ENCODE data around the gene AFM.

AFM gene

DNA sequence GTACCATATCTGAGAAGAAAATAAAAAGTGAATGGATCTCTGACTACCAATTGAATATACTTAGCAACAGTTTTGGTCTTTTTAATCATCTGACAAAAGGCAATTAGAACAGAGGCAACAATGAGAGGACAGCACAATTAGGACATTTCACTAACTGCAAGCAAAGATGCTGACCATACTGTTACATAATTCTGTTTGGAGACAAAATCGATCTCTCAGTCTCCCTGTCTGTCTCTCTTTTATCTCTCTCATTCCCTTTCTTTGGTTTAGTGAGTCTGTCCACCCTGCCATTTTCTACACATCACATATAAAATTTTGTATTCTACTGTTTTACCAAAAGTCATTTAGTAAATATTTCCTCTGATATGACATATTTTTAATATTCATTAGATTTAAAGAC, 2.2 kb upstream of the AFM start:
- Histone ChIP-seq H4K91ac (ENCODE audit: low read depth, low read length) (no peak overlapping the region), H3K4me2 (ENCODE audit: low read length) (no peak overlapping the region), H3K9ac (ENCODE audit: low read length) (no peak overlapping the region), H3K9me3 (ENCODE audit: insufficient read depth, low read depth, low read length) (peaks cover 8% of the 10 kb centered on the region), H2BK5ac (ENCODE audit: low read depth, low read length, poor library complexity) (no peak overlapping the region), H3K79me1 (ENCODE audit: low read length) (no peaks in the 10 kb centered on the region), H2AFZ (ENCODE audit: insufficient read depth, low read length, poor library complexity) (no peak overlapping the region), H3K4me1 (ENCODE audit: control insufficient read depth in 1 of 2, insufficient read depth in 2 of 2, low read length in 2 of 2) (no peaks in the 10 kb centered on the region), H3K27me3 (ENCODE audit: insufficient read depth, low read length) (no peaks in the 10 kb centered on the region), H4K12ac (ENCODE audit: low read depth, low read length) (no peak overlapping the region), H3K36me3 (ENCODE audit: control insufficient read depth in 1 of 2, insufficient read depth in 2 of 2, low read length in 2 of 2) (no peaks in the 10 kb centered on the region), H3K4me3 (ENCODE audit: low read depth, low read length) (no peak overlapping the region), H3K23ac (ENCODE audit: low read length) (no peak overlapping the region), H3K14ac (ENCODE audit: low read length) (no peak overlapping the region), H3K27ac (ENCODE audit: low read depth, low read length) (no peak overlapping the region), H2AK5ac (ENCODE audit: low read length) (no peak overlapping the region), H3K4ac (ENCODE audit: low read depth, low read length) (no peak overlapping the region), H3K79me2 (ENCODE audit: control insufficient read depth, insufficient read depth, low read length, poor library complexity) (no peaks in the 10 kb centered on the region), H3K18ac (ENCODE audit: low read length) (no peak overlapping the region), H4K8ac (ENCODE audit: low read depth, low read length) (no peak overlapping the region), H2BK120ac (ENCODE audit: insufficient read depth, low read length, poor library complexity) (no peak overlapping the region), H2BK12ac (ENCODE audit: low read length) (no peak overlapping the region)
- DNase-seq: no peak
- WGBS (ENCODE audit: extremely low coverage, insufficient coverage, insufficient read length): no CpG with 5 or more reads among the region's 1 CpG

- Histone ChIP-seq H3K23ac (ENCODE audit: low read length) (no peak overlapping the region), H3K4me1 (ENCODE audit: control insufficient read depth in 1 of 2, insufficient read depth in 2 of 2, low read length in 2 of 2) (no peaks in the 10 kb centered on the region), H3K79me2 (ENCODE audit: control insufficient read depth, insufficient read depth, low read length, poor library complexity) (no peaks in the 10 kb centered on the region), H3K4me2 (ENCODE audit: low read length) (no peak overlapping the region), H3K27ac (ENCODE audit: low read depth, low read length) (no peak overlapping the region), H3K18ac (ENCODE audit: low read length) (no peak overlapping the region), H4K91ac (ENCODE audit: low read depth, low read length) (no peak overlapping the region), H3K4me3 (ENCODE audit: low read depth, low read length) (no peak overlapping the region), H2BK12ac (ENCODE audit: low read length) (no peak overlapping the region), H3K4ac (ENCODE audit: low read depth, low read length) (no peak overlapping the region), H3K9ac (ENCODE audit: low read length) (no peak overlapping the region), H3K14ac (ENCODE audit: low read length) (no peak overlapping the region), H2BK5ac (ENCODE audit: low read depth, low read length, poor library complexity) (no peak overlapping the region), H3K9me3 (ENCODE audit: insufficient read depth, low read depth, low read length) (no peaks in the 10 kb centered on the region), H2AK5ac (ENCODE audit: low read length) (no peak overlapping the region), H4K8ac (ENCODE audit: low read depth, low read length) (no peak overlapping the region), H3K27me3 (ENCODE audit: insufficient read depth, low read length) (no peaks in the 10 kb centered on the region), H4K12ac (ENCODE audit: low read depth, low read length) (no peak overlapping the region), H2BK120ac (ENCODE audit: insufficient read depth, low read length, poor library complexity) (no peak overlapping the region), H2AFZ (ENCODE audit: insufficient read depth, low read length, poor library complexity) (no peak overlapping the region), H3K79me1 (ENCODE audit: low read length) (no peaks in the 10 kb centered on the region), H3K36me3 (ENCODE audit: control insufficient read depth in 1 of 2, insufficient read depth in 2 of 2, low read length in 2 of 2) (no peaks in the 10 kb centered on the region)
- no peak for DNase-seq
These were observed 3.5 kb downstream of the AFM start for GRCh38 chr4:73485085-73485484.

DNA sequence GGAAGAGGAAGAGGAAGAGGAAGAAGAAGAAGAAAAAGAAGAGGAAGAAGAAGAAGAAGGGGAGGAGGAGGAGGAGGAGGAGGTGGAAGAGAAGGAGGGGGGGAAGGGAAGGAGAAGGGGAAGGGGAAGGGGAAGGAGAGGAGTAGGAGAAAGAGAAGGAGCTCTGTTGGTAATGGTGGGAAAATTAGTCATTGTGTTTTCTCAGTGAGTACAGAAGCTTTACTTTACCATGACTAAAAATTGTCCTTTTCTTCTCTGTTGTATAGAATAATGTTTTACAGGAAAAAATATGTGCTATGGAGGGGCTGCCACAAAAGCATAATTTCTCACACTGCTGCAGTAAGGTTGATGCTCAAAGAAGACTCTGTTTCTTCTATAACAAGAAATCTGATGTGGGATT, 4.1 kb downstream of the AFM start:
- no peak overlapping the region for H3K27ac ChIP-seq (ENCODE audit: low read depth, low read length)
- no peak overlapping the region for H2AK5ac ChIP-seq (ENCODE audit: low read length)
- H3K18ac ChIP-seq (ENCODE audit: low read length): no peak overlapping the region
- no peak overlapping the region for H4K91ac ChIP-seq (ENCODE audit: low read depth, low read length)
- H3K36me3 ChIP-seq (ENCODE audit: control insufficient read depth in 1 of 2, insufficient read depth in 2 of 2, low read length in 2 of 2): no peaks in the 10 kb centered on the region
- H2BK12ac ChIP-seq (ENCODE audit: low read length): no peak overlapping the region
- H3K79me1 ChIP-seq (ENCODE audit: low read length): no peaks in the 10 kb centered on the region
- H2AFZ ChIP-seq (ENCODE audit: insufficient read depth, low read length, poor library complexity): no peak overlapping the region
- H3K27me3 ChIP-seq (ENCODE audit: insufficient read depth, low read length): no peaks in the 10 kb centered on the region
- no peaks in the 10 kb centered on the region for H3K79me2 ChIP-seq (ENCODE audit: control insufficient read depth, insufficient read depth, low read length, poor library complexity)
- no peak overlapping the region for H2BK120ac ChIP-seq (ENCODE audit: insufficient read depth, low read length, poor library complexity)
- no peak overlapping the region for H3K14ac ChIP-seq (ENCODE audit: low read length)
- H3K23ac ChIP-seq (ENCODE audit: low read length): no peak overlapping the region
- H3K4me1 ChIP-seq (ENCODE audit: control insufficient read depth in 1 of 2, insufficient read depth in 2 of 2, low read length in 2 of 2): no peaks in the 10 kb centered on the region
- no peak for DNase-seq
- H3K4ac ChIP-seq (ENCODE audit: low read depth, low read length): no peak overlapping the region
- no peak overlapping the region for H4K8ac ChIP-seq (ENCODE audit: low read depth, low read length)
- no peak overlapping the region for H3K4me2 ChIP-seq (ENCODE audit: low read length)
- no peaks in the 10 kb centered on the region for H3K9me3 ChIP-seq (ENCODE audit: insufficient read depth, low read depth, low read length)
- H2BK5ac ChIP-seq (ENCODE audit: low read depth, low read length, poor library complexity): no peak overlapping the region
- H4K12ac ChIP-seq (ENCODE audit: low read depth, low read length): no peak overlapping the region
- H3K9ac ChIP-seq (ENCODE audit: low read length): no peak overlapping the region
- H3K4me3 ChIP-seq (ENCODE audit: low read depth, low read length): no peak overlapping the region

DNA sequence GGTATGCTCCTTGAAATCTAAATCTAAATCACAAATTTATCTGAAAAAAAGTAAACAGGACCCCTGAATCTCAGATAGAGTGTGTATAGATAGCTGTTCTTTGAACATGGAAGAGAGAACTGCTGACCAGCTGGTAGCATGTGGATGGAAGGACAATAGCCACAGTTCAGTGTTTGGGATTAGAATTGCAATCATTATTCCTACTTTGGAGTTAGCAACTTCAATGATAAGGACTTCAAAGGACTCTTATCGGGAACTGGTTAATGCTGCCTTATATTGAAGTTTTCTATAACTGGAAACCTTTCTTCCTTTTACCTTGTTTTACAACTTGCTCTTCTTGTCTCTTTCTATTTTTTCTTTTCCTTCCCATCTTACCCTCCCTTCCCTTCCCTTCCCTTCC, 5.0 kb downstream of the AFM start:
- no peak overlapping the region for H3K18ac ChIP-seq (ENCODE audit: low read length)
- H3K4me1 ChIP-seq (ENCODE audit: control insufficient read depth in 1 of 2, insufficient read depth in 2 of 2, low read length in 2 of 2): no peaks in the 10 kb centered on the region

GRCh38 chr4:73487233-73487632, 5.7 kb downstream of the AFM start:
- no peak overlapping the region for H2BK120ac ChIP-seq (ENCODE audit: insufficient read depth, low read length, poor library complexity)
- H4K8ac ChIP-seq (ENCODE audit: low read depth, low read length): no peak overlapping the region
- H3K79me2 ChIP-seq (ENCODE audit: control insufficient read depth, insufficient read depth, low read length, poor library complexity): no peaks in the 10 kb centered on the region
- H3K9ac ChIP-seq (ENCODE audit: low read length): no peak overlapping the region
- H3K27me3 ChIP-seq (ENCODE audit: insufficient read depth, low read length): no peaks in the 10 kb centered on the region
- no peak overlapping the region for H4K91ac ChIP-seq (ENCODE audit: low read depth, low read length)
- no peak overlapping the region for H3K23ac ChIP-seq (ENCODE audit: low read length)
- H3K27ac ChIP-seq (ENCODE audit: low read depth, low read length): no peak overlapping the region
- WGBS (ENCODE audit: extremely low coverage, insufficient coverage, insufficient read length): no CpG with 5 or more reads among the region's 1 CpG
- H4K12ac ChIP-seq (ENCODE audit: low read depth, low read length): no peak overlapping the region
- H2AFZ ChIP-seq (ENCODE audit: insufficient read depth, low read length, poor library complexity): no peak overlapping the region
- no peak overlapping the region for H3K4me2 ChIP-seq (ENCODE audit: low read length)
- no peak overlapping the region for H2BK5ac ChIP-seq (ENCODE audit: low read depth, low read length, poor library complexity)
- H3K14ac ChIP-seq (ENCODE audit: low read length): no peak overlapping the region
- H3K36me3 ChIP-seq (ENCODE audit: control insufficient read depth in 1 of 2, insufficient read depth in 2 of 2, low read length in 2 of 2): no peaks in the 10 kb centered on the region
- no peak overlapping the region for H3K4me3 ChIP-seq (ENCODE audit: low read depth, low read length)
- no peaks in the 10 kb centered on the region for H3K4me1 ChIP-seq (ENCODE audit: control insufficient read depth in 1 of 2, insufficient read depth in 2 of 2, low read length in 2 of 2)
- H3K9me3 ChIP-seq (ENCODE audit: insufficient read depth, low read depth, low read length): no peaks in the 10 kb centered on the region
- DNase-seq: no peak
- no peaks in the 10 kb centered on the region for H3K79me1 ChIP-seq (ENCODE audit: low read length)
- no peak overlapping the region for H2BK12ac ChIP-seq (ENCODE audit: low read length)
- H2AK5ac ChIP-seq (ENCODE audit: low read length): no peak overlapping the region
- no peak overlapping the region for H3K18ac ChIP-seq (ENCODE audit: low read length)
- no peak overlapping the region for H3K4ac ChIP-seq (ENCODE audit: low read depth, low read length)

More for the DNA sequence above, 5.0 kb downstream of the AFM start:
- H2BK12ac ChIP-seq (ENCODE audit: low read length): no peak overlapping the region
- no peak overlapping the region for H3K4me3 ChIP-seq (ENCODE audit: low read depth, low read length)
- DNase-seq: no peak
- H2BK120ac ChIP-seq (ENCODE audit: insufficient read depth, low read length, poor library complexity): no peak overlapping the region
- no peak overlapping the region for H4K8ac ChIP-seq (ENCODE audit: low read depth, low read length)
- H4K12ac ChIP-seq (ENCODE audit: low read depth, low read length): no peak overlapping the region
- H3K27me3 ChIP-seq (ENCODE audit: insufficient read depth, low read length): no peaks in the 10 kb centered on the region
- no peak overlapping the region for H3K4me2 ChIP-seq (ENCODE audit: low read length)
- WGBS (ENCODE audit: extremely low coverage, insufficient coverage, insufficient read length): no CpG with 5 or more reads among the region's 1 CpG
- H2AFZ ChIP-seq (ENCODE audit: insufficient read depth, low read length, poor library complexity): no peak overlapping the region
- H3K23ac ChIP-seq (ENCODE audit: low read length): no peak overlapping the region
- no peak overlapping the region for H2BK5ac ChIP-seq (ENCODE audit: low read depth, low read length, poor library complexity)
- H3K79me1 ChIP-seq (ENCODE audit: low read length): no peaks in the 10 kb centered on the region
- no peak overlapping the region for H3K4ac ChIP-seq (ENCODE audit: low read depth, low read length)
- H3K79me2 ChIP-seq (ENCODE audit: control insufficient read depth, insufficient read depth, low read length, poor library complexity): no peaks in the 10 kb centered on the region
- H3K9ac ChIP-seq (ENCODE audit: low read length): no peak overlapping the region
- H3K9me3 ChIP-seq (ENCODE audit: insufficient read depth, low read depth, low read length): no peaks in the 10 kb centered on the region
- no peak overlapping the region for H3K27ac ChIP-seq (ENCODE audit: low read depth, low read length)
- no peaks in the 10 kb centered on the region for H3K36me3 ChIP-seq (ENCODE audit: control insufficient read depth in 1 of 2, insufficient read depth in 2 of 2, low read length in 2 of 2)
- H2AK5ac ChIP-seq (ENCODE audit: low read length): no peak overlapping the region
- no peak overlapping the region for H4K91ac ChIP-seq (ENCODE audit: low read depth, low read length)
- no peak overlapping the region for H3K14ac ChIP-seq (ENCODE audit: low read length)
